Astrocyte (in vitro differentiated cells and primary cell): Measurements from ENCODE around the gene FAM20B. TPM values are rescaled to one million over a fixed set of nuclear protein-coding genes. Genes with fewer than 3 reads are reported as not detected.

ENCODE experiments used
- DNase-seq: peaks from one replicate; pipeline ENCODE4 v3.0.0-alpha.2; 2010; ENCODE audit warnings: low read depth
- FAIRE-seq: peaks from 2 replicates; lab custom pipeline; 2011; peaks lifted over from hg19 to GRCh38; lab: Jason Lieb, UNC
- H2AFZ ChIP-seq: 2 replicates; pipeline ENCODE4 v1.6.0; 2012; ENCODE audit warnings: low read depth, low read length, inconsistent platforms
- H3K27ac ChIP-seq: 2 replicates; pipeline ENCODE4 v1.5.1; 2011; ENCODE audit warnings: low read depth, low read length, inconsistent platforms
- H3K27me3 ChIP-seq: 2 replicates; pipeline ENCODE4 v1.6.0; 2011; ENCODE audit warnings: low read length, inconsistent platforms; ENCODE audit not compliant: insufficient read depth
- H3K36me3 ChIP-seq: 2 replicates; pipeline ENCODE4 v1.5.1; 2011; ENCODE audit warnings: low read length, inconsistent platforms; ENCODE audit not compliant: insufficient read depth
- H3K4me1 ChIP-seq: 2 replicates; pipeline ENCODE4 v1.5.1; 2011; ENCODE audit warnings: low read length, inconsistent platforms; ENCODE audit not compliant: insufficient read depth
- H3K4me2 ChIP-seq: 2 replicates; pipeline ENCODE4 v1.6.0; 2012; ENCODE audit warnings: low read length, inconsistent platforms
- H3K4me3 ChIP-seq: 2 replicates; pipeline ENCODE4 v1.5.1; 2011; ENCODE audit warnings: low read depth, mild to moderate bottlenecking, low read length, inconsistent platforms; ENCODE audit not compliant: insufficient read depth
- H3K79me2 ChIP-seq: 2 replicates; pipeline ENCODE4 v1.6.0; 2012; ENCODE audit warnings: mild to moderate bottlenecking, low read length, inconsistent platforms; ENCODE audit not compliant: insufficient read depth
- H3K9ac ChIP-seq: 2 replicates; pipeline ENCODE4 v1.6.0; 2012; ENCODE audit warnings: mild to moderate bottlenecking, low read length, inconsistent platforms
- H3K9me3 ChIP-seq: 2 replicates; pipeline ENCODE4 v1.5.1; 2012; ENCODE audit warnings: low read depth, mild to moderate bottlenecking, low read length, inconsistent platforms; ENCODE audit not compliant: insufficient read depth
- H4K20me1 ChIP-seq: 2 replicates; pipeline ENCODE4 v1.6.0; 2012; ENCODE audit warnings: low read length, inconsistent platforms; ENCODE audit not compliant: insufficient read depth
- H3K27ac Mint-ChIP-seq: one replicate; pipeline ENCODE4 v1.8.0; 2021; ENCODE audit warnings: mild to moderate bottlenecking, mixed read lengths; ENCODE audit not compliant: unreplicated experiment
- H3K27me3 Mint-ChIP-seq: one replicate; pipeline ENCODE4 v1.8.0; 2021; ENCODE audit warnings: low read depth, mixed read lengths; ENCODE audit not compliant: unreplicated experiment
- H3K36me3 Mint-ChIP-seq: one replicate; pipeline ENCODE4 v1.8.0; 2021; ENCODE audit warnings: low read depth, mixed read lengths; ENCODE audit not compliant: unreplicated experiment
- H3K4me1 Mint-ChIP-seq: one replicate; pipeline ENCODE4 v1.8.0; 2021; ENCODE audit warnings: low read depth, mixed read lengths; ENCODE audit not compliant: unreplicated experiment
- H3K4me3 Mint-ChIP-seq: one replicate; pipeline ENCODE4 v1.8.0; 2021; ENCODE audit warnings: mild to moderate bottlenecking, moderate library complexity, mixed read lengths; ENCODE audit not compliant: unreplicated experiment
- H3K9me3 Mint-ChIP-seq: one replicate; pipeline ENCODE4 v1.8.0; 2021; ENCODE audit warnings: mild to moderate bottlenecking, mixed read lengths; ENCODE audit not compliant: unreplicated experiment
- CTCF ChIP-seq: IDR thresholded peaks from 2 replicates; pipeline ENCODE4 v1.5.1; 2011; ENCODE audit warnings: low read depth, mild to moderate bottlenecking, inconsistent platforms, low read length, moderate library complexity; ENCODE audit not compliant: insufficient read depth
- EZH2 ChIP-seq: IDR thresholded peaks from 2 replicates; pipeline ENCODE4 v1.6.1; 2012; ENCODE audit warnings: mild to moderate bottlenecking, low read length, inconsistent platforms; ENCODE audit not compliant: insufficient read depth
- total RNA-seq: library from RNA; stranded (reverse); gene quantifications from 2 replicates; pipeline ENCODE4 v1.2.1, GENCODE V29; 2021

Gene FAM20B
- total RNA-seq, 1 donor from 2014 or later: 34.0 TPM

- DNase-seq (no peak), FAIRE-seq (no peak)
- H3K36me3 ChIP-seq: no peaks in the 10 kb centered on the region
- no peak overlapping the region for H3K27ac ChIP-seq
- peaks cover 4% of the 10 kb centered on the region for H3K4me1 ChIP-seq
- H3K27ac Mint-ChIP-seq: no peak overlapping the region
- no peak overlapping the region for H3K9ac ChIP-seq
- H3K4me2 ChIP-seq: no peak overlapping the region
- H3K4me1 Mint-ChIP-seq: peaks cover 9% of the 10 kb centered on the region
- no peaks in the 10 kb centered on the region for H3K9me3 ChIP-seq
- no peak for TF ChIP-seq EZH2
- no peak for TF ChIP-seq CTCF
- no peaks in the 10 kb centered on the region for H3K79me2 ChIP-seq
- H3K9me3 Mint-ChIP-seq: no peaks in the 10 kb centered on the region
- peaks cover 18% of the 10 kb centered on the region for H3K36me3 Mint-ChIP-seq
- H3K4me3 ChIP-seq: no peak overlapping the region
- no peaks in the 10 kb centered on the region for H4K20me1 ChIP-seq
- H3K27me3 Mint-ChIP-seq: no peaks in the 10 kb centered on the region
- H2AFZ ChIP-seq: no peak overlapping the region
- no peak overlapping the region for H3K4me3 Mint-ChIP-seq
- no peaks in the 10 kb centered on the region for H3K27me3 ChIP-seq
Observed at GRCh38 chr1:179053486-179053885, 27.8 kb downstream of the FAM20B start.

GRCh38 chr1:179055937-179056336 lies 30.2 kb downstream of the FAM20B start:
- Mint-ChIP-seq H3K4me3 (no peak overlapping the region), H3K4me1 (peaks cover 17% of the 10 kb centered on the region), H3K36me3 (peaks cover 16% of the 10 kb centered on the region), H3K27ac (no peak overlapping the region), H3K9me3 (no peaks in the 10 kb centered on the region), H3K27me3 (no peaks in the 10 kb centered on the region)
- Histone ChIP-seq H3K4me1 (peaks cover 5% of the 10 kb centered on the region), H3K79me2 (no peaks in the 10 kb centered on the region), H4K20me1 (no peaks in the 10 kb centered on the region), H3K4me3 (no peak overlapping the region), H3K27ac (no peak overlapping the region), H3K9ac (no peak overlapping the region), H3K36me3 (no peaks in the 10 kb centered on the region), H3K9me3 (no peaks in the 10 kb centered on the region), H3K4me2 (no peak overlapping the region), H3K27me3 (no peaks in the 10 kb centered on the region), H2AFZ (no peak overlapping the region)
- DNase-seq (no peak), FAIRE-seq (peak; percentile 37)
- TF ChIP-seq CTCF (no peak), EZH2 (no peak)
